ENCODE measurements around the gene TSHZ1.

GRCh38 chr18:75247611-75248421 is 37.2 kb downstream of the TSHZ1 start:
- TF ChIP-seq CTCF (IDR thresholded peaks at IDR 0.05), result no peak
- TF ChIP-seq REST (IDR thresholded peaks at IDR 0.05; ENCODE audit: low read depth, low read length), result no peak
- TF ChIP-seq POLR2AphosphoS5 (IDR thresholded peaks at IDR 0.05; ENCODE audit: low read depth, low read length), result no peak
- no peak for TF ChIP-seq SMC3 (IDR thresholded peaks at IDR 0.05; ENCODE audit: low read depth, low read length)

Data from SK-N-SH (cell line).